Measurements from ENCODE around the gene PHACTR1.
A peak's percentile ranks its signal among the peaks of the same experiment; 100 is the strongest.
"Not testable (repeated sequence)": the region's sequence is repeated elsewhere in the genome, so short reads cannot be mapped to it uniquely, and the experiment has no call there.

The PHACTR1 gene

DNA sequence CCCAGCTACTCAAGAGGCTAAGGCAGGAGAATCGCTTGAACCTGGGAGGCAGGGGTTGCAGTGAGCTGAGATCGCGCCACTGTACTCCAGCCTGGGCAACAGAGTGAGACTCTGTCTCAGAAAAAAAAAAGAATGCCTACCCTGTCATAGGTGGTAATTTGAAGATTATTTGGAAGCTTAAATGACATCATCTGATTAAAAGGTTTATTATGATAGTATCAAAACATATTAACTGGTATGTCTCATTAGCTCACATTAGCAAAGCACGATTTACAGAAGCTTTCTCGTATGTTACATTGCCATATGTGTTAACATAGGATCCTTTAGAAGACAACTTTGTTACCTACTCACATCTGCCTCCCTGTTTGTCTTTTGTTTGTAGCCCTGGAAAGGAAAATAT is 443.3 kb downstream of the PHACTR1 start:
- not testable (repeated sequence) for DNase-seq (ENCODE audit: low spot score)

DNA sequence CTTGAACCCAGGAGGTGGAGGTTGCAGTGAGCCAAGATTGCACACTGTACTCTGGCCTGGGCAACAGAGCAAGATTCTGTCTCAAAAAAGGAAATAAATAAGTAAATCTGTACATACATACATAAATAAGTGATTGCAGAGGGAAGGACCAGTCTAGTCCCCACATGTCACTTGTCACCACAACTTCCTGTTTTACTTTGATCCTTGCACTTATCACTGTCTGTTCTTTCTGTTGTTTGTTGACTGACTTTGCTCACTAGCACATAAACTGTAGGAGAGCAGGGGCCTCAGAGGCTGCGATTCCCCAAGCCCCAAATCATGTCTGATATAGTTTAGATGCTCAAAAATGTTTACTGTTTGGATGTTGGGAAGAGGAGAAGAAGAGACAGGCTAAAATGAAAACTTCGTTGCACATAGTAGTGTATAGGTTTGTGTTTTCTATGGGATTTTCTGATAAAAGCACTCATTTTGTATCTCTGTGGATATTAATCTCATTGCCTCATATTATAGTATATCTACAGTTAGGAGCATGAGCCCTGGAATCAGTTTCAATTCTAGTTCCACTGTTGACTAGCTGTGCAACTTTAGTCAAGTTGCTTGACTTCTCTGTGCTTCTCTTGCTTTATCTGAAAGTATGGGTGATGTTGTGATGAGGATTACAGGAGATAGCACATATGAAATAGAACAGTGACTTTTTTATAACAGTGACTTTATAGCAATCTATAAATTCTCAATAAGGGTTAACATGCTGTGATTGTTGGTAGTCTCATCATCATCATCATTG is 446.8 kb downstream of the PHACTR1 start:
- DNase-seq (ENCODE audit: low spot score): no peak

DNA sequence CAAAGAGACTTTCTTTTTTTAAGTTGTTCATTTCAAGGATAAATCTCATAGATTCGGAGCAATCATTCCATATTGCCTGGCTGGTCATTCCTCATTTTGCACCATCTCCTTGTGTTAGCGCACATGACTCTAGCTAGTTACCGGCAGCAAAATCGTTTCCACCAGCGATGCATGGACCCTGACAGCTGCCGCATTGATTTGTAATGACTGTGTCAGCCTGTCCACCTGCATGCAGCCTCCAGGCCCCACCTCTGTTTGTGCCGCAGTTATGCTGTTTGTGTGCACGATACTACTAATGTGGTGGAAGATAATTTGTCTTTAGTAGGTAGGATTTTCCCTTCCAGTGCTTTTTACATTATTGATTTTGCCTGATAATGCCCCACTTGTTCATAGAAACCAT is 447.7 kb downstream of the PHACTR1 start:
- no peak for DNase-seq (ENCODE audit: low spot score)

DNA sequence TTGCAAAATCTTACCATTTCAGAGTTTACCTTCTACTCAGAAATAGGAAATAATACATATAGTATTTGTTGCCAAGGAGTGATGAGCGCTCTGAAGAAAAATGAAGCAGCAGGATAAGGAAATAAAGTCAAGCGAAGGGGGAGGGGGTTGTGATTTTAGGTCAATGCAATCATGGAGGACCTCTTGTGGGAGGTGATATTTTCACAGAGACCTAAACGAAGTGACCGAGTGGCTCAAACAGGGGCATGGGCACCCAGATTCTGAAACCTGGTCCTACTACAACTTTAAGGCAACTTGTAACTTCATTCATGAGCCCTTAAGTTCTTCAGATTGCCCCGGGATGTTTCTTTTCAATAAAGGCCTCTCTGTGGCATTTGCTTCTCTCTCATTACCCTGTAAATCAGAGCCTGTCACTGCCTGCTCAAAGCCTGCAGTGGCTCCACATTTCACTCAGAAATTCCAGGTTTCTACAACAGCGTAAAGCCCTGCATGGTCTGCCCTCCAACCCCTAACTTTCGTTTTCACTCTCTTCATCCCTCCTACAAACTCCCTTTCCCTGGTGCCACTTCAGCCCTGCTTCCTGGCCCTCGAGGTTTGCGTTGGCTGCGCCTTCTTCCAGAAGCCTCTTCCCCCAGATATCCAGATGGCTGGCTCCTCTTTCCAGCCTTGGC is 449.1 kb downstream of the PHACTR1 start:
- DNase-seq (ENCODE audit: low spot score): no peak

DNA sequence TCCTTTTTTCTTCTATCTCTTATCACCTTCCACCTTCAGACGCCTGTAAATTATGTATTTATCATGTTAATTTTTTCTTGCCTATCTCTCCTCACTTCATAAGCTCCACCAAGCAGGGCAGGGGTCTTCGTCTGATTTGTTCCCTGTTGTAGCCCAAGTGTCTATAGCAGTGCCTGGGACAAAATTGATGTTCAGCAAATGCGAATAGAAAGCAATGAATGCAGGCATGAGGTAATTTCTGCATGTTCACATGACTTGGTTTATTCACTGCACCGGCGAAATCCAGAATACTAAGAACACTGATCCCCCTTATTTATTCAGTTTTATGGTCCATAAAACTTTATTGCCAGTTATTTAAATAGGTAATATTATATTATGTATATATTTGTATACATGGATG is 449.7 kb downstream of the PHACTR1 start:
- DNase-seq (ENCODE audit: low spot score): no peak

GRCh38 chr6:13166916-13167315 is 450.3 kb downstream of the PHACTR1 start:
- no peak for DNase-seq (ENCODE audit: low spot score)

- DNase-seq (ENCODE audit: low spot score): no peak
Measured at GRCh38 chr6:13172291-13172690, 455.7 kb downstream of the PHACTR1 start.

DNA sequence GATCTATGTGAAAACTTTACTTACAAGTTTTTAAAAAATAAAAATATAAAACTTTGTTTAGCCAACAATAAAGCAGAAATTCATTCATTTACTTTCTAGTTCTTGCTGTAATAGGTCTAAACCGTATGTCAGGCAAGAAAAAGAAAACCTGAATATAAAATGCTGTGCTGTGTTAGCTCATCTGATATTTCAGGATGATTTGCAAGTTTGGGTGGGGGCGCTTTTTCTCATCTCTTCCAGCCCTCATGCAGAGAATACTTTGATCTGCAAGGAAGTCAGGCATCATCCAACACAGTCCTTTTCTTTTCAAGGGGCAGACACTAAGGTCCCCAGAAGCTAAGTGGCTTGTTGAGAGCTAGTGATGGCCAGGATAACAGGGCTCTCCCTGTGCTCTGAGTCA is 458.5 kb downstream of the PHACTR1 start:
- no peak for DNase-seq (ENCODE audit: low spot score)

GRCh38 chr6:13175759-13176158 is 459.2 kb downstream of the PHACTR1 start:
- no peak for DNase-seq (ENCODE audit: low spot score)

- DNase-seq (ENCODE audit: low spot score): no peak
Measured at GRCh38 chr6:13177664-13178063, 461.1 kb downstream of the PHACTR1 start.

DNA sequence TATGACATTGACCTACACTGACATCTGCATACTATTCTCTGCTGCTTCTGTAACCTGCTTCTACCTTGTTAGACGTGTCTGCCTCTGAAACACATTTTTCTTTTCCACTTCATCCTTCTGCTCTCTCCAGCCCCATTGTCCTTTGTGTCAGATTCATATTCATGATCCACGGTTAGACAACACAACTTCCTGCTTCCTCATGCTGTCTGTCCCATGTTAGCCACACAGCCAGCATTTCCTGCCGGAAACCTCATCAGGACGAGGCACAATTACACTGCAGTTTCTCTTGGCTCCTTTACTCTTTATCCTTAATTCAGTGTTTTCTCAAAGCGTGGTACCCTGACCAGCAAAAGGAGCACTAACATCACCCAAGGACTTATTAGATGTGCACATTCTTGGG is 461.5 kb downstream of the PHACTR1 start:
- no peak for DNase-seq (ENCODE audit: low spot score)

DNA sequence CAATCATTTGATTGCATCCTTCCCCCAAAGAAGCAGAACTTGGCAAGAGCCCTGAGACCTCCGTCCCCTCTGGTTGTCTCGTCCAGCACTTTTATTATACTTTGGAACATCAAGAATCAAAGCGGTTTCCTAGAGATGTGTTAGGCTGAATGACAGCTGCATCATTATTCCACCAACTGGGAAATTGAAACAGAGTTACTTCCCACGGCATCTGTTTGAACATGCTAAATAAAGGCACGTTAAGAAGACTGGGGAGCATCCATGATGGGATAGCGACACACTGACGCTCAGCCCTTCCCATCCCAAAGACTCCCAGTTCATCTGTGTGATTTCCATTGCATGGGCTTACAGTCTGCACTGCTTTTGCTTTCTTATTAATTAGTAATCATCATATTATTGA is 464.0 kb downstream of the PHACTR1 start:
- no peak for DNase-seq (ENCODE audit: low spot score)

GRCh38 chr6:13181393-13181792 is 464.8 kb downstream of the PHACTR1 start:
- no peak for DNase-seq (ENCODE audit: low spot score)

GRCh38 chr6:13183415-13184088 is 467.0 kb downstream of the PHACTR1 start:
- DNase-seq (ENCODE audit: low spot score): no peak

DNA sequence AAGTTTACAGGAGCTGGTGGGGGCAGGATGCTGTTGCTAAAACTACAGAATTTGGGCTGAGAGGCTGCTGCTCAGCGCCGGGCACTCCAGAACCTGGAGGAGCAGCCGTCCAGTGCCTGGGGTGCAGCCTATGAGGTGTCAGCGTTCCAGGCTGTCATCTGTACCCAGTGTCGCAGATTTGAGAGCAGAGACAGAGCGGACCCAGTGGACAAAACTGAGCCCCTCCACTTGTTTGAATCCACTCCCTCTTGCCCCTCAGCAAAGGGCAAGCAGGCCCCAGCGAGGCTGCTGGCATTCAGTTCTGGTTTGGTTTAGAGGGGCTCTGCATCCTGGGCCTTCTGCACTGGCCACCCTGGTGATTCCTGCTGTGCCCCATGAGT is 467.5 kb downstream of the PHACTR1 start:
- DNase-seq (ENCODE audit: low spot score): no peak

- no peak for DNase-seq (ENCODE audit: low spot score)
Measured at GRCh38 chr6:13184547-13184946, 468.0 kb downstream of the PHACTR1 start.

DNA sequence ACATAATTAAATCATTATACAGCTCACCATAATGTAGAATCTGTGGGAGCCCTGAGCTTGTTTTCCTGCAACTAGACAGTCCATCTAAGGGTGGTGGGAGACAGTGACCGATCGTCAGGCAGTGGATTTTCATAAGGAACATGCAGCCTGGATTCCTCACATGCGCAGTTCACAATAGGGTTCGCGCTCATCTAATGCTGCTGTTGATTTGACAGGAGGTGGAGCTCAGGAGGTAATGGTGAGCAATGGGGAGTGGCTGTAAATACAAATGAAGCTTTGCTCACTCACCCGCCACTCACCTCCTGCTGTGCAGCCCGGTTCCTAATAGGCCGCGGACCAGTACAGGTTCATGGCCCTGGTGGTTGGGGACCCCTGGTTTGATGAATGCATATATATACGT is 470.3 kb downstream of the PHACTR1 start:
- no peak for DNase-seq (ENCODE audit: low spot score)

DNA sequence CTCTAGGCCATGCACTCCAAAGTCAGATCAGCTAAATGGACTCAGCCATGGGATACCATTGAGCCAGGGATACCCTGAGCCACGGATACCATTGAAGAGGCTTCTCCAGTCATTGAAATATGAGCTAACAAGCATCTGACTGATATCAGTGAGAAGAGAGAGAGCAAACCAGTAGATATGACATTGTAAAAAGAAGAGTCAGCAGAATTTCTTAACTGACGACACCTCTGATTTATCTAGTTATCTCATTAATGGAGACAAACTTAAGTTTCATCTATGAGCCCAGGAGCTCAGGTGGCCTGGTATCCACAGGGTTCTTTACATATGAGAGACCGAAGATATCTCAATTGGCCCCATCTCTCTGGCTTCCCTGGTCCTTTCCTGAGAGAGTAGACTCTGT is 471.1 kb downstream of the PHACTR1 start:
- no peak for DNase-seq (ENCODE audit: low spot score)

- no peak for DNase-seq (ENCODE audit: low spot score)
Measured at GRCh38 chr6:13188306-13188705, 471.7 kb downstream of the PHACTR1 start.

DNA sequence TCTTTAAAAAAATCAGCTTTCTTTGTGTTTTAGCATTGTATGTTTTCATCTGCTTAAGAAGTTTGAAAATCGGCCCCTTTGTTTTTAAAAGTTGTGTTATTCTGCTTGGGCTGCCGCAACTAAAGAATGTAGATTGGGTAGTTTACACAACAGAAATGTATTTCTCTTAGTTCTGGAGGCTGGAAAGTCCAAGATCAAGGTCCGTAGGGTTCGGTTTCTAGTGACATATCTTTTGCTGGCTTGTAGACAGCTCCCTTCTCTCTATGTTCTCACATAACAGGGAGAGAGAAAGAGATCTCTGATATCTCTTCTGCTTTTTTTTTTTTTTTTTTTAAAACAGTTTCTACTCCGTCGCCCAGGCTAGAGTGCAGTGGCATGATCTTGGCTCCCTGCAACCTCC is 473.1 kb downstream of the PHACTR1 start:
- DNase-seq (ENCODE audit: low spot score): no peak

DNA sequence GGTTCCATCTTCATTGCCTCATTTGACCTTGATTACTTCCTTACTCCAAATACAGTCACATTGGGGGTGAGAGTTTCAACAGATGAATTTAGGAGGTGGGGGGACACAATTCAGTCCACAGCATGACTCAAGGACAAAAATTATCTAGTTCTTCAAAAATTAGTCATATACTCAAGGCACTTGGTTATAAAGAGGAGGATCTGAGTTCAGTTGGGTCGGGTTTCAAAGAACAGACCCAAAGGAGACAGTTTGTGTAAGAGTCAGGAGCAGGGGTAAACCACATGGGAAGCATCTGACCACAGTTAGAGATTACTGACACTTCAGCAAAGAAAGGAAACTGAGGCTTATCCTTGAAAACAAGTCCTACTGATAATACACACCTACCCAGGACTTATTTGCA is 473.8 kb downstream of the PHACTR1 start:
- no peak for DNase-seq (ENCODE audit: low spot score)

GRCh38 chr6:13191461-13191860 is 474.9 kb downstream of the PHACTR1 start:
- no peak for DNase-seq (ENCODE audit: low spot score)

DNA sequence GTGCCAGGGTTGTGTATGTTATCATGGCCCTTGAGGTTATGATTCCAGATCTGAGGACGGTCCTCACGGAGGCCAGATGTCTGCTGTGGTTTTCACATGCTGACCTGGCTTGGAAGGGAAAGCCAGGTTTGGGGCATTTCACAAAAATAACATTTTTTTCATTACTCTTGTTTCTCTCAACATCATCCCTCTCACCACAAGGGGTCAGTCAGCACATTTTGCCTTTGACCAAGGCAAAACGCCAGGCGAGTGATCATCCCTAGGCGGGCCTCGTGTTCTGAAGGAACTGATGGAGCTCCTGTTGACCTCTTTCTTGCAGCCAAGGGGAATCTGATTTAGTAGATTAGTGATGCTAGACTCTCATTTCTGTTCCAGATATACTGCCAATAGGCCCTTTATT is 478.3 kb downstream of the PHACTR1 start:
- peak; percentile 82 for DNase-seq (ENCODE audit: low spot score)
